Heart right ventricle (tissue), 16 donors: Measurements from ENCODE around the gene EN2. TPM values are rescaled to one million over a fixed set of nuclear protein-coding genes. Genes with fewer than 3 reads are reported as not detected.
A peak's percentile ranks its signal among the peaks of the same experiment; 100 is the strongest.

Source experiments
- ATAC-seq, 8 donors: fragments of 200-7000 bp; cut with Tn5 transposase; one replicate each; pipeline ENCODE4 v1.9.1; 2020; ENCODE audit warnings: mild to moderate bottlenecking in 8 of 8, moderate library complexity in 8 of 8, moderate number of reproducible peaks in 1 of 8
- DNase-seq, 2 donors: peaks; one replicate each; pipeline ENCODE4 v3.0.0-alpha.2; 2020
- H3K27ac ChIP-seq, 10 donors: fragments of 200-600 bp; sonication (generic) in 2 of 10; one replicate each; pipeline versions ENCODE4 v1.5.0 to v1.8.0; 2020 to 2022; ENCODE audit warnings: mild to moderate bottlenecking in 3 of 10
- H3K27me3 ChIP-seq, 7 donors: fragments of 200-600 bp; one replicate each; pipeline ENCODE4 v1.8.0; 2021 to 2022; ENCODE audit warnings: mild to moderate bottlenecking in 2 of 7
- H3K36me3 ChIP-seq, 9 donors: fragments of 200-600 bp; sonication (generic) in 1 of 9; one replicate each; pipeline versions ENCODE4 v1.5.0 to v1.8.0; 2020 to 2022; ENCODE audit warnings: mild to moderate bottlenecking in 2 of 9
- H3K4me1 ChIP-seq, 9 donors: fragments of 200-600 bp; sonication (generic) in 1 of 9; one replicate each; pipeline versions ENCODE4 v1.5.0 to v1.8.0; 2020 to 2022; ENCODE audit warnings: mild to moderate bottlenecking in 4 of 9
- H3K4me3 ChIP-seq, 10 donors: fragments of 200-600 bp; sonication (generic) in 2 of 10; one replicate each; pipeline versions ENCODE4 v1.5.0 to v1.8.0; 2020 to 2022; ENCODE audit warnings: mild to moderate bottlenecking in 7 of 10, moderate library complexity in 2 of 10
- H3K9me3 ChIP-seq, 11 donors: fragments of 200-600 bp in 10 of 11; sonication (generic) in 2 of 11; one replicate each; pipeline versions ENCODE4 v1.5.0 to v1.8.0; 2013 to 2022; ENCODE audit warnings: mild to moderate bottlenecking in 2 of 11, control low read depth in 1 of 11, moderate library complexity in 1 of 11
- WGBS, 2 donors: extraction: QIAGEN DNeasy Blood & Tissue Kit; methylation state at CpG; one replicate each; pipeline ENCODE4 v1.1.7; 2013; ENCODE audit warnings: inconsistent platforms in 1 of 2; 5-methylcytosine and 5-hydroxymethylcytosine counted together
- intact Hi-C, 10 donors: fragments of 100-400 bp; cut with DNase I; formaldehyde crosslinking; loops; one replicate each; pipeline versions ENCODE4 v1.11.1 to v1.14.2; 2022
- long read RNA-seq, 3 donors: library from polyadenylated mRNA; unstranded; transcript quantifications; one replicate each; pipeline ENCODE4 v2.0.0, GENCODE V29; 2020 to 2021
- polyA plus RNA-seq, 2 donors: library from polyadenylated mRNA; stranded (reverse); fragments of 200-250 nt; gene quantifications; one replicate each; pipeline ENCODE4 v1.2.3, GENCODE V29; 2013
- total RNA-seq, 10 donors: library from RNA; stranded (reverse); fragmentation: NEBNext Ultra II Directional in 3 of 10; extraction: Animal tissue kit (Norgen Biotek cat#: 25700) in 3 of 10; gene quantifications; one replicate each; pipeline versions ENCODE4 v1.2.1 to v1.2.4, GENCODE V29; 2021 to 2023
- TF ChIP-seq, protein P1 (sequence below), 9 donors: fragments of 200-600 bp; sonication (generic) in 2 of 9; IDR thresholded peaks; one replicate each; pipeline versions ENCODE4 v1.5.0 to v1.8.0; 2021 to 2022; ENCODE audit warnings: antibody characterized with exemption in 9 of 9, mild to moderate bottlenecking in 5 of 9, moderate library complexity in 1 of 9
- donor health status: Arrhythmogenic right ventricular cardiomyopathy.
- donor health status: ischemic (EF 13 %, LVEDD 7.1; RV severe dilation, severe dysfunction).
- donor health status: healthy with polysubstance abuse.
- donor health status: DM: no; HTN: yes; CAD: no.
- donor health status: DM: no; HTN: no; CAD: no.
- donor health status: ischemic (EF 25% LVEDD 6.9; RV normal size, moderate dysfunction).
- donor health status: ischemic (EF 25% LVEDD 5.7; RV mildly dilated, moderate dysfunction).
- donor health status: healthy.
- donor health status: DM: yes; HTN: yes; CAD: no.
- donor health status: Ischemic cardiomyopathy.
- donor health status: ischemic (EF 35%, LVEDD 5.7; RV mildly dilated, moderate dysfunction).
- donor health status: nonischemic (EF 11% LVEDD 7.7; RV severe dilation, severe dysfunction).
- donor health status: DM: yes; HTN: yes; CAD: no.
- donor health status: PGD.
- donor health status: ischemic (EF 29% LVEDD 5.4; RV normal size, mild dysfunction).
- donor health status: nonischemic (EF 23%, LVEDD 6.1; RV moderate dilation, normal function).

EN2 gene
- total RNA-seq (under 1 TPM in 2 of 10 donors, not detected in 8; 0.07 to 0.08 TPM), polyA plus RNA-seq (under 1 TPM; 0.01 to 0.07 TPM)
- long read RNA-seq, donor 1, partial matches to known transcripts, result 0 of 1 reads
- long read RNA-seq, donor 1, other reads (novel, unspliced or antisense), result 0 of 1 reads
- long read RNA-seq, donor 2, result 0 reads
- long read RNA-seq, donor 3, result 0 reads

DNA sequence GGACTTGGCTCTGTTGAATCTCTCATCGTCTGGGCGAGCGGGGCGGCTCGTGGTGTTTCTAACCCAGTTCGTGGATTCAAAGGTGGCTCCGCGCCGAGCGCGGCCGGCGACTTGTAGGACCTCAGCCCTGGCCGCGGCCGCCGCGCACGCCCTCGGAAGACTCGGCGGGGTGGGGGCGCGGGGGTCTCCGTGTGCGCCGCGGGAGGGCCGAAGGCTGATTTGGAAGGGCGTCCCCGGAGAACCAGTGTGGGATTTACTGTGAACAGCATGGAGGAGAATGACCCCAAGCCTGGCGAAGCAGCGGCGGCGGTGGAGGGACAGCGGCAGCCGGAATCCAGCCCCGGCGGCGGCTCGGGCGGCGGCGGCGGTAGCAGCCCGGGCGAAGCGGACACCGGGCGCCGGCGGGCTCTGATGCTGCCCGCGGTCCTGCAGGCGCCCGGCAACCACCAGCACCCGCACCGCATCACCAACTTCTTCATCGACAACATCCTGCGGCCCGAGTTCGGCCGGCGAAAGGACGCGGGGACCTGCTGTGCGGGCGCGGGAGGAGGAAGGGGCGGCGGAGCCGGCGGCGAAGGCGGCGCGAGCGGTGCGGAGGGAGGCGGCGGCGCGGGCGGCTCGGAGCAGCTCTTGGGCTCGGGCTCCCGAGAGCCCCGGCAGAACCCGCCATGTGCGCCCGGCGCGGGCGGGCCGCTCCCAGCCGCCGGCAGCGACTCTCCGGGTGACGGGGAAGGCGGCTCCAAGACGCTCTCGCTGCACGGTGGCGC lies at the start of gene EN2:
EN2 (plus strand) TSS at position 19 of the 767 bp plus-strand sequence; CDS start at position 268, 249 bp downstream.
- no peak within 1 kb of the TSS for H3K27ac ChIP-seq
- 0 to 2% methylated on average over 82 to 105 of the region's 105 CpGs for WGBS, 2 donors
- peak within 1 kb of the TSS; percentile 44 to 66 (median 55) for H3K4me3 ChIP-seq
- H3K36me3 ChIP-seq, result no peaks in the 10 kb centered on the region
- peaks cover 90 to 97% (median 96%) of the 10 kb centered on the region in 7 donors for H3K27me3 ChIP-seq
- DNase-seq (no peak), ATAC-seq (no peak)
- no peaks in the 10 kb centered on the region for H3K9me3 ChIP-seq
- H3K4me1 ChIP-seq, result peaks cover 14 to 49% (median 37%) of the 10 kb centered on the region in 9 donors
- TF ChIP-seq, protein P1, sequence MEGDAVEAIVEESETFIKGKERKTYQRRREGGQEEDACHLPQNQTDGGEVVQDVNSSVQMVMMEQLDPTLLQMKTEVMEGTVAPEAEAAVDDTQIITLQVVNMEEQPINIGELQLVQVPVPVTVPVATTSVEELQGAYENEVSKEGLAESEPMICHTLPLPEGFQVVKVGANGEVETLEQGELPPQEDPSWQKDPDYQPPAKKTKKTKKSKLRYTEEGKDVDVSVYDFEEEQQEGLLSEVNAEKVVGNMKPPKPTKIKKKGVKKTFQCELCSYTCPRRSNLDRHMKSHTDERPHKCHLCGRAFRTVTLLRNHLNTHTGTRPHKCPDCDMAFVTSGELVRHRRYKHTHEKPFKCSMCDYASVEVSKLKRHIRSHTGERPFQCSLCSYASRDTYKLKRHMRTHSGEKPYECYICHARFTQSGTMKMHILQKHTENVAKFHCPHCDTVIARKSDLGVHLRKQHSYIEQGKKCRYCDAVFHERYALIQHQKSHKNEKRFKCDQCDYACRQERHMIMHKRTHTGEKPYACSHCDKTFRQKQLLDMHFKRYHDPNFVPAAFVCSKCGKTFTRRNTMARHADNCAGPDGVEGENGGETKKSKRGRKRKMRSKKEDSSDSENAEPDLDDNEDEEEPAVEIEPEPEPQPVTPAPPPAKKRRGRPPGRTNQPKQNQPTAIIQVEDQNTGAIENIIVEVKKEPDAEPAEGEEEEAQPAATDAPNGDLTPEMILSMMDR (IDR thresholded peaks at IDR 0.05), result no peak
- intact Hi-C loops, result loop anchor here in 1 of 10 donors (10.0 kb wide), 1 partner anchor 73 kb away; no protein-coding TSS in a partner anchor

DNA sequence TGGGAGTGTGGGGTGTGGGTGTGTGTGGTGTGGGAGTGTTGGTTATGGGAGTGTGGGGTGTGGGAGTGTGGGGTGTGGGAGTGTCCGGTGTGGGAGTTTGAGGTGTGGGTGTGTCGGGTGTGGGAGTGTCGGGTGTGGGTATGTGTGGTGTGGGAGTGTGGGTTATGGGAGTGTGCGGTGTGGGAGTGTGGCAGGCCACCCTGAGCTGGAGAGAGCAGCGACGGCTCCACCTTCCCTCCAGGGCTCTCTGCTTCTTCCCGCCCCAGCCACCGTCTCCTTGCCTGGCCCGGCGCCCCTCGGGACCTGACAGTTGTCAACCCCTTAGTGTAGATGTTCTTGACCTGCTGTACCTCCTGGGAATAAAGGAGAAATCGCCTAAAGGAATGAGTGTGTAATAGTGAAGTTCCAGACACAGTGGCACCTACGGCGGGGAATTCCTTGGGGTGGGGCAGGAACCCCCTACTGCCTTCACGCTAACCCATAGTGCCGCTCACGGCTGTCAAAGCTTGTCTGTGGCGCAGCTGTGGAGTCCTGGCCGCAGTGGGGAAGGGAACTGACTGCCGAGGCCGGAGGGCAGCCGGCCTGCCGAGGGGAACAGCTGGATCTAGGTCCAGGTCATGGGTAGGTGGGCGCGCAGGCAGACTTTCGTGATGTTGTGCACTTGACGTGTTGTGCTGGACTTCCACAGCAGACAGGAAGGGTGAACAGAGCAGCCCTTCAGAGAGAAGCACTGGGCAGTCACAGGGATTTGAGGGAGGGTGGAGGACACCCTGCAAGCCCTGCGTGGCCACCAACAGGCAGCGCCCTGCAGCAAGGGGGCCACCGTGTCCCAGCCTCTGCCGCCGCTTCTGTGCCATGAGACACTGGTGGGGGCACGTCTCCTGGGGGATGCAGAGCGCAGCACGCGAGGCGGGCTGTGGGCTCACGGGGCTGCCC lies 49.0 kb upstream of the EN2 start:
- no peaks in the 10 kb centered on the region for H3K9me3 ChIP-seq
- ATAC-seq, result no peak
- intact Hi-C loops, result no loop called here
- peaks cover 5 to 76% (median 68%) of the 10 kb centered on the region in 7 donors for H3K27me3 ChIP-seq
- TF ChIP-seq, protein P1 (IDR thresholded peaks at IDR 0.05), result no peak
- H3K36me3 ChIP-seq, result no peaks in the 10 kb centered on the region
- no peak overlapping the region for H3K4me3 ChIP-seq
- no peak overlapping the region for H3K27ac ChIP-seq
- no peak for DNase-seq
- no peaks in the 10 kb centered on the region for H3K4me1 ChIP-seq
- 29 to 39% methylated on average over 36 to 38 of the region's 38 CpGs for WGBS, 2 donors

- no peak overlapping the region for H3K4me3 ChIP-seq
- no peaks in the 10 kb centered on the region for H3K9me3 ChIP-seq
- WGBS, 2 donors, result 86 to 88% methylated on average over 15 of the region's 15 CpGs
- intact Hi-C loops, result no loop called here
- H3K27ac ChIP-seq, result no peak overlapping the region
- ATAC-seq, result no peak
- peaks cover 0 to 66% (median 57%) of the 10 kb centered on the region in 7 donors for H3K27me3 ChIP-seq
- no peak for DNase-seq
- H3K36me3 ChIP-seq, result no peaks in the 10 kb centered on the region
- TF ChIP-seq, protein P1 (IDR thresholded peaks at IDR 0.05), result no peak
- H3K4me1 ChIP-seq, result no peaks in the 10 kb centered on the region
Measured at GRCh38 chr7:155409980-155410379, 47.9 kb upstream of the EN2 start.

DNA sequence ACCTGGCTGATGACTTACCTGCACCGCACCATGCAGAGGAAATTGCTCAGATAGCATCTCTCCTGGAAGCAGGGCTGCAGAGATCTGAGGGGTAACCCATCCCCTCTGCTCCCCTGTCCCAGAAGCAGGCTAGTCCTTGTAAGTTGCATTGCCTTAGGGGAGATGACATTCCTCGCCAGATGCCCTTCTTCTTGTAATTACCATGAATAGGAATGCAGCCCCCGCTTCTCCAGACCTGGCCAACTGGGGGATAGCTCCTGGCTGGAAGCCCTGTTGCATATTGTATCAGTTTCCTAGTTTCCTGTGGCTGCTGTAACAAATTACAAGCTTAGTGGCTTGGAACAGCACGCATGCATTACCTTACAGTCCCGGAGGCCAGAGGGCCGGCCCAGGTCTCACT lies 47.5 kb upstream of the EN2 start:
- 57 to 75% methylated on average over 6 of the region's 6 CpGs for WGBS, 2 donors
- TF ChIP-seq, protein P1 (IDR thresholded peaks at IDR 0.05), result no peak
- intact Hi-C loops, result no loop called here
- Histone ChIP-seq H3K27me3 (peaks cover 0 to 61% (median 53%) of the 10 kb centered on the region in 7 donors), H3K4me1 (no peaks in the 10 kb centered on the region), H3K27ac (no peak overlapping the region), H3K36me3 (no peaks in the 10 kb centered on the region), H3K4me3 (no peak overlapping the region), H3K9me3 (no peaks in the 10 kb centered on the region)
- no peak for DNase-seq
- no peak for ATAC-seq
